Skeletal muscle satellite cell (primary cell): ENCODE results near the gene IFNA14.
"Not testable (repeated sequence)": the region's sequence is repeated elsewhere in the genome, so short reads cannot be mapped to it uniquely, and the experiment has no call there.

Source experiments
- H3K27me3 ChIP-seq: 2 replicates; pipeline ENCODE4 v1.7.0; 2013; ENCODE audit warnings: low read length; ENCODE audit not compliant: control insufficient read depth, insufficient read depth
- H3K36me3 ChIP-seq: 2 replicates; pipeline ENCODE4 v1.7.0; 2013; ENCODE audit warnings: mild to moderate bottlenecking, control low read depth, low read length; ENCODE audit not compliant: insufficient read depth
- H3K4me1 ChIP-seq: 2 replicates; pipeline ENCODE4 v1.7.0; 2013; ENCODE audit warnings: low read length; ENCODE audit not compliant: control insufficient read depth, insufficient read depth
- H3K4me2 ChIP-seq: 2 replicates; pipeline ENCODE4 v1.7.0; 2013; ENCODE audit warnings: mild to moderate bottlenecking, low read length
- H3K4me3 ChIP-seq: 2 replicates; pipeline ENCODE4 v1.7.0; 2013; ENCODE audit warnings: low read length
- H3K9ac ChIP-seq: 2 replicates; pipeline ENCODE4 v1.7.0; 2013; ENCODE audit warnings: mild to moderate bottlenecking, low read depth, low read length, moderate library complexity
- H3K9me3 ChIP-seq: replicated peaks from 2 replicates; pipeline ENCODE4 v1.7.0; 2013; ENCODE audit warnings: mild to moderate bottlenecking, control low read depth, low read length

IFNA14 gene

DNA sequence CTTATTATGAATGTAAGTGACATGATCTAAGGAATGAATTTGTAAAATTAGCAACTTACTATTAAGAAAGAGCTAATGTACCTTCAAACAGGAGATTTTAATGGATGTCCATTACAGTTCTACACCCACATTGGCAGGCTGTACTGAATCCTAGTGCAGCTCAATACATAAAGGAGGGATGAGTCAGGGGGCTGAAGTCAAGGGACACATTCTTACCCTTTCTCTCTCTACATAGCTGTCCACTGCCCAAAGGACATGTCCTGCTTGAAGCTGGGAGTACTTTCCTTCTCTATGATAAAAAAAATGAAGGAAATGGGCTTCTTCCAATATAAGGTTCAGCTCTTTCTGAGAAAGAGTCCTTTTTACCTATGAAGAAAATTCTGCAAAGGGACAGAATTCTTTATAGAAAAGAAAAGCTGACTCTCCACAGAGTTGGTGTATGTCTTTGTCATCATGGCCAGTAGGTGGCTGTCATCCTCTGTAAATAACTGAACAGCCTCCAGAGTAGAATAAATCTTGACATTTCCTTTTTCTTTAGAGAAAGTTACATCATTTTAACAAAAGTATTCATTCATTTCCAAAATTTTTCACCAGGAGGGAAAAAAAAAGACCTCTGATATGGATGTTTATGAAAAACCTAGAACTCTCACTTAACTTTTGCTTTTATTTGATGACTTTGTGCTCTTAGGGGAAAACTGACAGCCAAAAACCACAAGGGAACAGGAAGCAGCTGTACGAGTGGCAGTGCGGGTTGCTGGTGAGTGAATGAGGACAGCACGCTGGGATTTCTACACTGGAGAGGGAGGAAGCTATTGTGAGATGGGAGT lies 13.1 kb upstream of the IFNA14 start:
- H3K4me3 ChIP-seq, result no peak overlapping the region
- H3K27me3 ChIP-seq, result peaks cover 70% of the 10 kb centered on the region

DNA sequence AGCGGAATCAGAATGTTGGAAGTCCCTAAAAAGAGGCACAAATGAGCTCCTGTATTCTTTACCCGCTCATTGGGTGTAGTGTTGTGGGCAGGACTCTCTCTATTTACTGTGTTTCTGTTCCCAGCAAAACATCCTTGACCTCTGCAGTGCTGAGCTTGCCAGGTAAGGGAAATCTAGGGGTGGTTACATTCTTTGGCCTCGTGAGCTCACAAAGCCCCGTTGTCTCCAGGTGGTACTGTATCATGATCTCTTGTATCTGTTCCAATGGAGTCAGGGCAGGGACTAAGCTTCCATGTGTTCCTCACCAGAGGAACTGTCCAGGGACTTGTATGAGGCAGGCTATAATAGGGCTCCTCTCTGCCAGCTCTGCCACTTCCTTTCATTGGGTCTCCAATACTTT lies 11.8 kb upstream of the IFNA14 start:
- H3K9me3 ChIP-seq, result no peaks in the 10 kb centered on the region
- no peak overlapping the region for H3K4me2 ChIP-seq
- H3K36me3 ChIP-seq, result no peaks in the 10 kb centered on the region
- no peaks in the 10 kb centered on the region for H3K4me1 ChIP-seq
- H3K9ac ChIP-seq, result no peak overlapping the region
- H3K27me3 ChIP-seq, result peaks cover 58% of the 10 kb centered on the region
- no peak overlapping the region for H3K4me3 ChIP-seq

More for the DNA sequence above, 13.1 kb upstream of the IFNA14 start:
- Histone ChIP-seq H3K9me3 (no peaks in the 10 kb centered on the region), H3K36me3 (no peaks in the 10 kb centered on the region), H3K9ac (peak overlapping the region; percentile 12), H3K4me1 (no peaks in the 10 kb centered on the region), H3K4me2 (peak overlapping the region; percentile 75)

DNA sequence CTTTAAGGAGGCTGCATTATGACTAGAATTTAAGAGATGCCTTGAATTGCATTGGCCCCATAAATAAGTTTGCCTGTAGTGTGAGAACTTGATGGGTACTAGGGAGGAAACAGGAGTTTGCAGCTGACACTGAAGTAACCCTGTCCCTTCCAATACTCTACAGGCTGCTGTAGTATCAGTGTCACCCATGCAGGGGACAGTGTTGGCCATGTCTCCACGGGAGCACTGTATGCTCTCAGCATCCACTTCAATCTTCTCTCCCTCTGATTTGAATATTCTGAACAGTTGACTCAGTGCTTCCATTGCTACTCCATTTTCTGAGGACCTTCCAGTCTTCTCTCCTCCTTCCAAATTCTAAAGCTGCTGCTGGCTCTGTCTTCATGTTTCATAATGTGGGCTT lies 11.4 kb upstream of the IFNA14 start:
- no peaks in the 10 kb centered on the region for H3K36me3 ChIP-seq
- no peak overlapping the region for H3K4me3 ChIP-seq
- no peaks in the 10 kb centered on the region for H3K9me3 ChIP-seq
- no peak overlapping the region for H3K4me2 ChIP-seq
- H3K9ac ChIP-seq, result no peak overlapping the region
- H3K27me3 ChIP-seq, result peaks cover 53% of the 10 kb centered on the region
- no peaks in the 10 kb centered on the region for H3K4me1 ChIP-seq

DNA sequence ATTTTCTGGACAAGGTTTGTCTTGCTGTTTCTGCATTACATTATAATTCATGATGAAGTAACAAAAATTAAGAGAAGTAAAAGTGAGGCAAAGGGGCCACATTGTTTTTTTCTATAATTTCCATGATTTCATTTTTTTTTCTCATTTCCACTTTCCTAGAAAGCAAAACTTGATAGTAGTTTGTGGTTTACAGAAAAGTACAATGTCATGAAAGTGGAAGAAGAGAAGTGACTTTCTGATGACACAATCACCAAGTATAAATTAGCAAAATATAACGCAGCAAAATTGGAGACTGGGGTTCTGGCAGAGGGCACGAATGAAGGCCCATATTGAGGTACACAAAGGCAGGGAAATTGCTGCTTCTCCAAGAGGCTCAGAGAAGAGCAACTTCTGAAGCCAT lies 5.0 kb upstream of the IFNA14 start:
- Histone ChIP-seq H3K9ac (no peak overlapping the region), H3K27me3 (peaks cover 40% of the 10 kb centered on the region), H3K36me3 (no peaks in the 10 kb centered on the region), H3K4me3 (no peak overlapping the region), H3K9me3 (no peaks in the 10 kb centered on the region), H3K4me2 (no peak overlapping the region), H3K4me1 (no peaks in the 10 kb centered on the region)

DNA sequence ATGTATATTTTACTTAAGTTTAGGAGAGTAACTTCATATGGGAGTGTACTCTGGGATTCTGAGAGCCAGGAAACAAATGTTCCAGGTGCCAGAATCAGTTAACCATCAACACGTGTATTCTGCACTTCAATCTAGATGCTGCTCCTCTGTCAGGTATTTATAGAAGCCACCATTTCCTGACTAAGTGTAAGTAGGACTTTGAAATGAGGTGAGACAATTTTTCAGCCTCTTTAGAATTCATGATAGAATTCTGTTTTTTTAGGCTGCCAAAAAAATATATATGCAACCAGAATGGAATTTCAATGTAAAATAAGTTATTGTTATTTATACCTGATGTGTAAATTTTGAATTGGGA lies 3.5 kb downstream of the IFNA14 start:
- peaks cover 42% of the 10 kb centered on the region for H3K27me3 ChIP-seq

DNA sequence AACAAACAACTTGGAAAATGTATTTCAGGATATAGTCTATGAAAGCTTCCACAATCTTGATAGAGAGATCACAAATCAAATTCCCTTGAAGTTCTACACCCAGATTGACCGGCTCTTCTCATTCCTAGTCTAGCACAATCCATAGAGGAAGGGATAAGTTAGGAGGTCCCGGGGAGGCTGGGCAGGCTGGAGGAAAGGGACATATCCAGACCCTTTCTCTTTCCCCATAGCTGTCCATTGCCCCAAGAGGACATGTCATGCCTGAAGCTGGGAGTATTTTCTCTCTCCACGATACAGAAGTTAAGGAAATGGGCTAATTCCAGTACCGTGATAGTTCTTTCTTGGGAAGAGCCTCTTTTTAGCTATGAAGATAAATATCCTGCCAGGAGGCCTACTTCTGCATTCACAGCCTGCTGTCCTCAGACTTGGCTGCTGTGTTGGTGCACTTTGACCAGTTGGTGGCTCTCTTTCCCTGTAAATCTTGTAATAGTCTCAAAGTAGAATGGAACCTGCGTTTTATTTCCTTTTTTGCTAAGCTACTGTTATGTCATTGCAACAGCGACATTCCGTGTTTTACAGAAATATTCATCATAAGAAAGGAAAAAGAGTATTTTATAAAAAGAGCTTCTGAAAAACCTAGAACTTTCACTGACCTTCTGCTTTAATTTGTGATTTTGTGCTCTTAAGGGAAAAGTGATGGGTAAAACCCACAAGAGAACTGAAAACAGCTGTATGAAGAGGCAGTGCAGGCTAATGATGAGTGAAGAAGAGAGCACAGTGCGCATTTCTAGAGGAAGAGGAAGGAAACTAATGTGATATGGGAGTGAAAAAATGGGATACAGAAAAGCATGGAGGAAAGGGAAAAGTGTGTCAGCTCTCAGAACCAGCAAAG lies 4.1 kb downstream of the IFNA14 start:
- not testable (repeated sequence) for H3K9me3 ChIP-seq, H3K4me3 ChIP-seq, H3K9ac ChIP-seq, H3K36me3 ChIP-seq, H3K4me1 ChIP-seq, H3K4me2 ChIP-seq
- peaks cover 41% of the 10 kb centered on the region for H3K27me3 ChIP-seq

More for the DNA sequence above, 3.5 kb downstream of the IFNA14 start:
- not testable (repeated sequence) for H3K4me1 ChIP-seq, H3K9me3 ChIP-seq, H3K9ac ChIP-seq, H3K4me2 ChIP-seq, H3K4me3 ChIP-seq, H3K36me3 ChIP-seq

DNA sequence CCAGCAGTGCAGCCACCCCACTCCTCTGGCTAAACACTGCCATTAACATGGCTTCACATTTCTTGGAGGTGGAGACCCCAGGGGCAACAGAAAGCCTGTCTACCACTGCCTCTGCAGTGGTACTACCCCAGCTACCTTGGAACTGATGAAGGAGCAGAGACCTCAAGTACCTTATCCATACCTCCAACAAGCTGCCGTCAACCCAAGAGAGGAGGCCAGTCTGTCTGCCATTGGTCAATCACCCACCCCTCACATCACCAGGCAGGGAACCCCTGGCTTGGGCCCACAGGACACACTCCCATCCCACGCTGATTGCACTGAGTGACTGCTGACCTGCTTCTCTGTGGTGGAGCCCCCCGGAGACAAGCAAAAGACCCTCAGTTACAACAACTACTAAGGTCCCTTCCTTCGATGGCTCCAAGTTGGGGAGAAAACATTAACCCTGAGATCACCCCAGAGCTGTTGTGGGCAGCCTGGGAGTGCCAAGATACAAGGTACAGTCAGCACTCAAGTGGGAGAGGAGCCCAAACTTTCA lies 5.6 kb downstream of the IFNA14 start:
- Histone ChIP-seq H3K9me3 (no peaks in the 10 kb centered on the region), H3K36me3 (no peaks in the 10 kb centered on the region), H3K4me1 (no peaks in the 10 kb centered on the region), H3K27me3 (peaks cover 33% of the 10 kb centered on the region), H3K4me2 (no peak overlapping the region), H3K4me3 (no peak overlapping the region), H3K9ac (no peak overlapping the region)

DNA sequence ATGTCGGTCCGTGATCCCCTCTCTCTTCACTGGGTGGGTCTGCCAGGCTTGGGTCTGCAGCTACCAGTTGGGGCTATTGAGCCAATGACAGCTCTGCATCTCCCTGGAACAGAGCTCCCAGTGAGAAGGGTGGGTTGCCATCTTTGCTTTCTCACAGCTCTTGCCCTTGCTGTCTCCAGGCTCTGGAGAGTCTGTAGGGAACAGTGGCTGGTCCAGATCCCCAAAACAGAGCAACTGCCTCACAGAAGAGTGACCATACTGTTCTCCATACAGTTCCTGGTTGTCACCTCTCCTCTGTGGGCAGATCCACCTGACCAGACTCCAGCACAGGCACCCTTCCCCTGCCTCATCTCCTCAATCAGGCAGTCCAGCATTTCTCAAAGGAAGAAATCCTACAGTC lies 6.5 kb downstream of the IFNA14 start:
- Histone ChIP-seq H3K9ac (no peak overlapping the region), H3K9me3 (no peaks in the 10 kb centered on the region), H3K4me2 (no peak overlapping the region), H3K27me3 (peaks cover 32% of the 10 kb centered on the region), H3K4me3 (no peak overlapping the region), H3K36me3 (no peaks in the 10 kb centered on the region), H3K4me1 (no peaks in the 10 kb centered on the region)

DNA sequence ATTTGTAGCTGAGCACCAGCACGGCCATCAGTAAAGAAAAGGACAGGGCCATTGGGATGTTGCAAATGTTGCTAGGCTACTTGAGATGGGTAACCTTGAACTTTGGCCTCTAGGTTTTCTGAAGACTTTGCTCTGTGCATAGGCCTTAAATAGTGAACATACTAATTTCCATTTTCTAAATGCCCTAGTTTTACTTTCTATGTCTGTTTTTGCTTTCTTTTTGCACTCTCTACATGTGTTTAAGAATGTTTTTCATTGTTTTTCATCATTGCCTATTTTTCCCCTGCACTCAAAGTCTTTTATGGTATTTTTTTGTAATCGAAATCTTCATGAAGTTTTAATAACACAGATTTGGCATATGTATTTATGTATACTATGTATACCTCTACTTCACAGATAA lies 11.7 kb downstream of the IFNA14 start, which contains the start of gene IFNA17:
TSS of gene IFNA17 (minus strand) at position 101 of the 400 bp plus-strand sequence. CDS start at position 52, 49 bp downstream.
- Histone ChIP-seq H3K9ac (no peak within 1 kb of the TSS), H3K4me2 (no peak within 1 kb of the TSS), H3K4me3 (no peak within 1 kb of the TSS), H3K9me3 (no peaks in the 10 kb centered on the region), H3K27me3 (peaks cover 20% of the 10 kb centered on the region), H3K4me1 (no peaks in the 10 kb centered on the region), H3K36me3 (no peaks in the 10 kb centered on the region)

DNA sequence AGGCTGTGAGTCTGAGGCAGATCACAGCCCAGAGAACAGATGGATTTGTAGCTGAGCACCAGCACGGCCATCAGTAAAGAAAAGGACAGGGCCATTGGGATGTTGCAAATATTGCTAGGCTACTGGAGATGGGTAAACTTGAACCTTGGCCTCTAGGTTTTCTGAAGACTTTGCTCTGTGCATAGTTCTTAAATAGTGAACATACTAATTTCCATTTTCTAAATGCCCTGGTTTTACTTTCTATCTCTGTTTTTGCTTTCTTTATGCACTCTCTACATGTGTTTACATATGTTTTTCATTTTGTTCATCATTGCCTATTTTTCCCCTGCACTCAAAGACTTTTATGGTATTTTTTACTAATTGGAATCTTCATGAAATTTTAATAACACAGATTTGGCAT lies 22.6 kb downstream of the IFNA14 start, which contains the start of gene IFNA16:
TSS of gene IFNA16 (minus strand) at position 101 of the 400 bp plus-strand sequence. CDS start at position 95, 6 bp downstream.
- peaks cover 26% of the 10 kb centered on the region for H3K27me3 ChIP-seq
- not testable (repeated sequence) for H3K4me1 ChIP-seq, H3K9me3 ChIP-seq, H3K9ac ChIP-seq, H3K4me2 ChIP-seq, H3K4me3 ChIP-seq, H3K36me3 ChIP-seq
